ENCODE results near the gene GSG1.

DNA sequence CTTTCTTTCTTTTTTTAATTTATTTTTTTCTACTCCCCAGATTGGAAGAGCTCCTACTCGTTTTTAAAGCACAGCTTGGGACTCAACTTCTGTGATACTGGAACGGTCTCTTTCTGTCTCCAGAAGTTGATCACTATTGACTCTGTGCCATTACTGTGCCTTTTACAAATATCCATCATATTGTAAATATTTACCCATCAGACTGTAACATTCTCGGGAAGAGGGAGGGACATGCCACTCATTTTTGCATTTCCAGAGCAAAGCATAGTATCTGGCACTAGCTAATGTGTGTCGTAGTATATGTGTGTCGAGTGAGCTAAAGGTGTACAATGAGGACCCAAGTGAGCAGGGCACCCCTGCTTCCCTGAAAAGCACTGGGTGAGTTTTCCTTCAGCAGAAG, 24.0 kb upstream of the GSG1 start:
- TF ChIP-seq EZH2 (IDR thresholded peaks at IDR 0.05; ENCODE audit: insufficient read depth, poor library complexity, severe bottlenecking) (no peak), EZH2phosphoT487 (IDR thresholded peaks at IDR 0.05; ENCODE audit: insufficient read depth, low read depth) (no peak)

All from GM23248 (cell line).